Activated naive CD8-positive, alpha-beta T cell treated with anti-CD3 and anti-CD28 coated beads for 36 hours (primary cell): ENCODE data around the gene HIVEP2. TPM values are rescaled to one million over a fixed set of nuclear protein-coding genes. Genes with fewer than 3 reads are reported as not detected.

ENCODE experiments used
- DNase-seq: peaks from one replicate; pipeline ENCODE4 v3.0.0; 2021
- H3K27ac Mint-ChIP-seq: one replicate; pipeline ENCODE4 v1.8.0; 2022; ENCODE audit warnings: mild to moderate bottlenecking, moderate library complexity, mixed read lengths
- H3K27me3 Mint-ChIP-seq: one replicate; pipeline ENCODE4 v1.8.0; 2022; ENCODE audit warnings: mild to moderate bottlenecking, mixed read lengths
- H3K36me3 Mint-ChIP-seq: one replicate; pipeline ENCODE4 v1.8.0; 2021; ENCODE audit warnings: mild to moderate bottlenecking, mixed read lengths
- H3K4me1 Mint-ChIP-seq: one replicate; pipeline ENCODE4 v1.8.0; 2021; ENCODE audit warnings: mixed read lengths
- H3K4me3 Mint-ChIP-seq: one replicate; pipeline ENCODE4 v1.8.0; 2022; ENCODE audit warnings: mild to moderate bottlenecking, moderate library complexity, mixed read lengths
- H3K9me3 Mint-ChIP-seq: one replicate; pipeline ENCODE4 v1.8.0; 2022; ENCODE audit warnings: mixed read lengths
- total RNA-seq, 2 experiments: library from RNA; stranded (reverse); gene quantifications; one replicate each; pipeline ENCODE4 v1.2.3, GENCODE V29; 2021

The HIVEP2 gene
- total RNA-seq, 2 experiments from 2014 or later, result 27.1 to 28.8 TPM

GRCh38 chr6:142783499-142783898, 161.5 kb downstream of the HIVEP2 start:
- DNase-seq, result no peak
- Mint-ChIP-seq H3K4me1 (peaks cover 67% of the 10 kb centered on the region), H3K9me3 (peaks cover 2% of the 10 kb centered on the region), H3K27ac (peak overlapping the region; percentile 64), H3K4me3 (no peak overlapping the region), H3K36me3 (peaks cover 53% of the 10 kb centered on the region), H3K27me3 (no peaks in the 10 kb centered on the region)

DNA sequence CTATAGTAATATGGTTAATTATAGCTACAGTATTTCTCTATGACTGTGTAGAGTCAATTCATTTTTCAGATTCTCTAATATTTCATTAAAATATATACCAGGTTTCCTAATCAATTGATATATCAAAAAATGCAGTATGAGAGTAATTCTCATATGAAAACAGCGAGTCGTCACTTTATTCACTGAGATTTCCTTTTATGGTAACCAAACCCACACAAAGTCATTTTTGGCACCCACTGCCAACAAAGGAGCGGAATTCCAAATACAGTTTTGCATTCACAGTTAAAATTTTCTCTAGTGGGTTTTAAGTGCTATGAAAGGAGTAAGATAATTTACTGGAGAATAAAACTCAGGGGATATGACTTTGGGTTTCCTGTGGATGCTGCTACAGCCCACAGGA, 163.8 kb downstream of the HIVEP2 start:
- H3K27me3 Mint-ChIP-seq, result no peaks in the 10 kb centered on the region
- no peaks in the 10 kb centered on the region for H3K9me3 Mint-ChIP-seq
- H3K27ac Mint-ChIP-seq, result peak overlapping the region; percentile 76
- peaks cover 42% of the 10 kb centered on the region for H3K36me3 Mint-ChIP-seq
- no peak overlapping the region for H3K4me3 Mint-ChIP-seq
- H3K4me1 Mint-ChIP-seq, result peaks cover 55% of the 10 kb centered on the region
- no peak for DNase-seq

DNA sequence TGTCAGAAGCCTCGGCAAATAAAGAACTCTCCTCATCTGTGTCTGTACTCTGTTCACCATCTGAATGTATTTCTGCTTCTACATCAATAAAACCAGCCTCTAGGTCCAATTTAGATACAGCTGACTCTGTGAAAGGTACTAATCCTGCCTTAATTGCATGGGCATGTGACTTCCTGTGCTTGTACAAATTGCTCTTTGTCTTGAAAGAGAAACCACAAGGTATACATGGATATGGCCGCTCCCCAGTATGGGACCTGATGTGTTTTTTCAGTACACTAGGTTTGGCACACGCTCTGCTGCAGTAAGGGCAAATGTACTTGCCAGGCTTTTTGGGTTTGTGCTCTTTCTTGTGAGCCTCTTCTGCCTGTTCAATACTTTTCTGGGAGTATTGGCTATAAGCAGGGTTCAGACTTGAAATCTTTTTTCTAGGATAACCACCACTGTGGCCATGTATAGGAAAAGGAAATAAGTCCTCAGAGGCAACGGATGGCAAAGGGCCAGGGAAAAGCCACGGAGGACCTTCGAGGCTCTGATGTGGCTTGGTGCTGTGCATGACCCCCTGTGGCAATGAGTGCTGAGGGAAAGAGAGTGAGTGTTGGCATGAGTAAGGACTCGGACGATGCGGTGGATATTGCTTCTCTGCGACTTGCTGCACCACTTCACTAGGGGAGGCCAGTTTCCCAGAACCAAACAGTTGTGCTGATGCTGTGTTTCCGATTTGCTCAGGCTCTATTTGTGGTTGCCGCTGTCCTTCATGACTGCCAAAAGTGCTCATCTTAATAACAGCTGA, 170.9 kb downstream of the HIVEP2 start:
- no peak for DNase-seq
- Mint-ChIP-seq H3K4me1 (peaks cover 48% of the 10 kb centered on the region), H3K27me3 (no peaks in the 10 kb centered on the region), H3K27ac (peak overlapping the region; percentile 78), H3K9me3 (no peaks in the 10 kb centered on the region), H3K36me3 (peaks cover 64% of the 10 kb centered on the region), H3K4me3 (no peak overlapping the region)

DNA sequence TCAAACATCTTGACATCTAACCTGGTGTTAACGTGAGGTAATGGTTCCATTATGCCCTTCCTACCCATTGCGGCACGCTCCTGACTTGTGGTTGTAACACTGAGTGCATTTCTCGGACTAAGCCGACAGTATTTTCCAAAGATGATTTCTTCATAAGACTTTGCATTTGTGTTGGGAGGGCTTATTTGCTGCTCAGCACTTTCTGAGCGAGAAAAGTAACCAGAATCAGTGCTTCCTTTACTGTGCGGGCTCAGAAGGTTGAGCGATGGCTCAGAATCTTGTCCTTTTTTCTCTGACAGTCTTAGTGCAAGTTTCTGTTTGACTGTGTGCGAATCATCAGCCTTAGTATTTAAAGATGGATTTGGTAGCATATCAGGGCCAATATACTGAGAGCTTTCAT, 171.7 kb downstream of the HIVEP2 start:
- no peak for DNase-seq
- no peaks in the 10 kb centered on the region for H3K9me3 Mint-ChIP-seq
- H3K4me3 Mint-ChIP-seq, result no peak overlapping the region
- no peaks in the 10 kb centered on the region for H3K27me3 Mint-ChIP-seq
- H3K4me1 Mint-ChIP-seq, result peaks cover 48% of the 10 kb centered on the region
- peaks cover 65% of the 10 kb centered on the region for H3K36me3 Mint-ChIP-seq
- H3K27ac Mint-ChIP-seq, result peak overlapping the region; percentile 78

GRCh38 chr6:142771162-142771561, 173.8 kb downstream of the HIVEP2 start:
- Mint-ChIP-seq H3K36me3 (peaks cover 79% of the 10 kb centered on the region), H3K9me3 (no peaks in the 10 kb centered on the region), H3K27ac (no peak overlapping the region), H3K27me3 (no peaks in the 10 kb centered on the region), H3K4me1 (peaks cover 51% of the 10 kb centered on the region), H3K4me3 (no peak overlapping the region)
- DNase-seq, result no peak

GRCh38 chr6:142765306-142765705, 179.7 kb downstream of the HIVEP2 start:
- H3K27ac Mint-ChIP-seq, result no peak overlapping the region
- no peaks in the 10 kb centered on the region for H3K27me3 Mint-ChIP-seq
- H3K9me3 Mint-ChIP-seq, result no peaks in the 10 kb centered on the region
- peaks cover 60% of the 10 kb centered on the region for H3K36me3 Mint-ChIP-seq
- H3K4me1 Mint-ChIP-seq, result peaks cover 47% of the 10 kb centered on the region
- DNase-seq, result no peak
- no peak overlapping the region for H3K4me3 Mint-ChIP-seq

DNA sequence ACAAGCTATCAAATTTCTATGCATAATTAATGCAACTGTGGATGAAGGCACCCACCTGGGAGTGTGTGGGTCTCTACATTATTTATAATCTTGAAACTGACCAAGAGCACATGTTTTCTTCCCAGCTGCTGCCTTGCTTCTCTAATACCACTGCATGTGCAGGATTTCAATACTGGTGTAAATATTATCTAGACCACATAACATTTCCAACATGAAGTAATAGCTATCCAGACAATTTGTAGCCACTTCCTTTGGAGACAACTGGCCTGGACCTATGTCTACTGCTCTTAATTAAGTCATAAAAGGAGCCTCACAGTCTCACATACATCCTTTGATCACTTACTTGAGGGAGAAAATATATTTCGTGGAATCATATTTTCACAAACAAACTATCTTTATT, 180.7 kb downstream of the HIVEP2 start:
- H3K4me3 Mint-ChIP-seq, result no peak overlapping the region
- peak overlapping the region; percentile 17 for H3K27ac Mint-ChIP-seq
- no peaks in the 10 kb centered on the region for H3K27me3 Mint-ChIP-seq
- no peak for DNase-seq
- no peaks in the 10 kb centered on the region for H3K9me3 Mint-ChIP-seq
- H3K36me3 Mint-ChIP-seq, result peaks cover 58% of the 10 kb centered on the region
- H3K4me1 Mint-ChIP-seq, result peaks cover 38% of the 10 kb centered on the region

DNA sequence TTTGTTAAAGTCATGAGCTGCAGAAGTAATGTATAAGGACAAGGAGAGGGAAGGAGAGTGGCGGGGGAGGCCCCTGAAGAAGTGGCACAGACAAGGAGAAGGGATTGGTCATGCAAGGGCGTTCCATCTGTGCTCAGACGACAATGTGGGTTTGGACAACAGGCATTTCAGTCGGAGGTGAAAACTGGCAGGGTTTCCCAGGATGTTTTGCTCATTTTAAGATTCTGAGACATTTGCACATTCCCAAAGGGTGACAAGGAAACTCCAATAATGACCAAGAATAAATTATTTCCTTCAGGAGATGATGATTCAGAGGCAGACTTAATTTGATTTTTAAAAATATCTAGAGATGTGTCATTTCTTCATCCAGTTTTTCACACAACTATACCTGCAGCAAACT, 181.8 kb downstream of the HIVEP2 start:
- no peak overlapping the region for H3K4me3 Mint-ChIP-seq
- H3K4me1 Mint-ChIP-seq, result peaks cover 36% of the 10 kb centered on the region
- H3K27ac Mint-ChIP-seq, result peak overlapping the region; percentile 12
- DNase-seq, result no peak
- peaks cover 57% of the 10 kb centered on the region for H3K36me3 Mint-ChIP-seq
- H3K27me3 Mint-ChIP-seq, result no peaks in the 10 kb centered on the region
- no peaks in the 10 kb centered on the region for H3K9me3 Mint-ChIP-seq

GRCh38 chr6:142761756-142762155, 183.2 kb downstream of the HIVEP2 start:
- no peak for DNase-seq
- Mint-ChIP-seq H3K9me3 (no peaks in the 10 kb centered on the region), H3K27ac (peak overlapping the region; percentile 66), H3K27me3 (no peaks in the 10 kb centered on the region), H3K4me1 (peaks cover 39% of the 10 kb centered on the region), H3K4me3 (no peak overlapping the region), H3K36me3 (peaks cover 57% of the 10 kb centered on the region)

- H3K27ac Mint-ChIP-seq, result no peak overlapping the region
- H3K36me3 Mint-ChIP-seq, result peaks cover 68% of the 10 kb centered on the region
- no peaks in the 10 kb centered on the region for H3K9me3 Mint-ChIP-seq
- DNase-seq, result no peak
- H3K4me1 Mint-ChIP-seq, result peaks cover 44% of the 10 kb centered on the region
- H3K4me3 Mint-ChIP-seq, result no peak overlapping the region
- H3K27me3 Mint-ChIP-seq, result no peaks in the 10 kb centered on the region
These were observed 184.8 kb downstream of the HIVEP2 start for GRCh38 chr6:142760152-142760551.

- Mint-ChIP-seq H3K4me3 (no peak overlapping the region), H3K9me3 (no peaks in the 10 kb centered on the region), H3K4me1 (peaks cover 42% of the 10 kb centered on the region), H3K36me3 (peaks cover 71% of the 10 kb centered on the region), H3K27ac (no peak overlapping the region), H3K27me3 (no peaks in the 10 kb centered on the region)
- no peak for DNase-seq
These were observed 186.3 kb downstream of the HIVEP2 start for GRCh38 chr6:142758629-142759025.

DNA sequence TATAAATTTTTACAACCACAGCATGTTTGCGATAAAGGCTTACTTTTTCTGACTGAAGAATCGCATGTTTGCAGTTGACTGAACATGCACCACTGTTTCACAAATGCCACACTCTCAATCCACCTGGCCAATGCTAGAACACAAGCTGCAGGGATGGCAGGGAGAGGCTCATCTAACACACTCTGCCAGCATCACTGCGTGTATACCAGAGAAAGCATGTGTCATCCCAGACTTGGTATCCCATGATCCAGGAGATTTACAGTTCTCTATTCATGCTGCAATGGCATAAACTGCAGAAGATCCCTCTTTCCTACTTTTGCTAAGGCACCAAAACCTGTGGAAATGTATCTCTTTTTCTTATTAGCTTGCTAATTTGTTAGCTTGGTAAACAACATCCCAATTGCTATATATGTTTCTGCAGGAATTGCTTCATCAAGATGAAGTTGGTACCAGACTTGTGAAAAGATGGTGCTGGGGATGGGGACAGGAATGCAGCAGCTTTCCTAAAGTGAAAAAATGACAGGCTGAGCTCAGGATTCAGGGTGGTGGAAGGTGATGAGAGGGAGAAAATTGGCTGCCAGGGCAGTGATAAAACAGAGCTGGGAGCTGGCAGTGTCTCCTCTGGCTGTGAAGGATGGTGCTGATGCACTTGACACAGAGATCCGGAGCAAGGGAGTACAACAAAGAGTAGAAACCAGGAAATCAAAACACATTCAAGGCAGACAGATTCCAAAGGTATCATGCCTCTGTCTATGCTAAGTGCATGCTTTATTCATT, 186.9 kb downstream of the HIVEP2 start:
- Mint-ChIP-seq H3K36me3 (peaks cover 70% of the 10 kb centered on the region), H3K4me1 (peaks cover 40% of the 10 kb centered on the region), H3K4me3 (no peak overlapping the region), H3K27me3 (no peaks in the 10 kb centered on the region), H3K27ac (no peak overlapping the region), H3K9me3 (no peaks in the 10 kb centered on the region)
- no peak for DNase-seq

- no peak for DNase-seq
- Mint-ChIP-seq H3K27ac (peak overlapping the region; percentile 34), H3K9me3 (no peaks in the 10 kb centered on the region), H3K4me1 (peaks cover 32% of the 10 kb centered on the region), H3K4me3 (no peak overlapping the region), H3K36me3 (peaks cover 65% of the 10 kb centered on the region), H3K27me3 (no peaks in the 10 kb centered on the region)
These were observed 188.8 kb downstream of the HIVEP2 start for GRCh38 chr6:142756215-142756630.

GRCh38 chr6:142753196-142753595, 191.8 kb downstream of the HIVEP2 start:
- H3K4me1 Mint-ChIP-seq, result peaks cover 29% of the 10 kb centered on the region
- no peaks in the 10 kb centered on the region for H3K9me3 Mint-ChIP-seq
- no peaks in the 10 kb centered on the region for H3K27me3 Mint-ChIP-seq
- DNase-seq, result no peak
- peak overlapping the region; percentile 43 for H3K27ac Mint-ChIP-seq
- peaks cover 47% of the 10 kb centered on the region for H3K36me3 Mint-ChIP-seq
- H3K4me3 Mint-ChIP-seq, result no peak overlapping the region

GRCh38 chr6:142752348-142752747, 192.6 kb downstream of the HIVEP2 start:
- Mint-ChIP-seq H3K36me3 (peaks cover 38% of the 10 kb centered on the region), H3K27ac (no peak overlapping the region), H3K27me3 (no peaks in the 10 kb centered on the region), H3K9me3 (no peaks in the 10 kb centered on the region), H3K4me3 (no peak overlapping the region), H3K4me1 (peaks cover 25% of the 10 kb centered on the region)
- DNase-seq, result no peak
